ENCODE results near the gene MISP3.

MISP3 gene

GRCh38 chr19:14080887-14081796 lies 8.6 kb downstream of the MISP3 start:
- peak; percentile 97 for DNase-seq (ENCODE audit: low read depth)

- DNase-seq (ENCODE audit: low read depth): no peak
Observed at GRCh38 chr19:14081797-14082674, 9.4 kb downstream of the MISP3 start.

GRCh38 chr19:14082675-14082960 lies 10.0 kb downstream of the MISP3 start:
- DNase-seq (ENCODE audit: low read depth): no peak

- no peak for DNase-seq (ENCODE audit: low read depth)
Observed at GRCh38 chr19:14085309-14085995, 12.9 kb downstream of the MISP3 start, which contains the start of gene C19orf67. TSS of gene C19orf67 (minus strand) at chr19:14085783. CDS start at chr19:14085627, 156 bp downstream.

- no peak for DNase-seq (ENCODE audit: low read depth)
Observed at GRCh38 chr19:14086098-14086497, 13.5 kb downstream of the MISP3 start.

DNA sequence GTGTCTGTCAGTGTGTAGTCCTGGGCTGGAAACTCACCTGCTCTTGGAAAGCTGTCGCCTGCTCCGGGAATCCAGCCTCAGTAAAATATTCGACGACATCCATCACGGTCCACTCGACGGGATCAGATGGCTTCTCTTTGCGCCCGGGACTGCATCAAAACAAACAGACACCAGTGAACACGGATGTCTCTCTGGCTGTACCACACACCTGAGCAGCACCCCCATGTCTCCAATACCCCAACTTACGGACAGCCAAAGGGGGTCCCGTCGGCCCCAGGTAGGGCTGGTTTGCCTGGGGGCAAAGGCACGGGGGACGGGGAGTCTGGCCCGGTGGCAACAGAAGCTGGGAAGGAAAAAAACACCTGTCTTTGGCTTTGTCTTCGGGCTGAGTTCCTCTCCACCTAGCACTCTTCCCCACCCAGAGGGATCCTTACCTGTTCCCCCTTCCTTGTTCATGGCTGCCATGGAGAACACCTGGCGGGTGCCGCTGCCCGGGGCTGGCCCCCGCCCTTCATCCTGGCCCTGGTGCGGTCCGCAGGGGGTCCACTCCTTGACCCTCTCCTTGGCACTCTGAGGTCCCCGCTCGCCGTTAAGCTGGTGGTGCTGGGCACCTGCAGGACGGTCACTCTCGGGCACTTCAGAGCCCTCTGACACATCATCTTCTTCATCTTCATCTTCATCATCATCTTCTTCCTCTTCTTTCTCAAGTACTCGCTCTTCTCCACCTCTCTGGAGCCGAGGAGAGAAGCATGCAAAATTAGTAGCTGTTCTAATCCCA lies 16.2 kb downstream of the MISP3 start:
- no peak for DNase-seq (ENCODE audit: low read depth)

- DNase-seq (ENCODE audit: low read depth): no peak
Observed at GRCh38 chr19:14089412-14089661, 16.8 kb downstream of the MISP3 start.

GRCh38 chr19:14089662-14090508 lies 17.3 kb downstream of the MISP3 start:
- peak; percentile 52 for DNase-seq (ENCODE audit: low read depth)

- DNase-seq (ENCODE audit: low read depth): peak; percentile 77
Observed at GRCh38 chr19:14090509-14091080, 18.0 kb downstream of the MISP3 start, which contains the start of gene SAMD1. TSS of gene SAMD1 (minus strand) at chr19:14090751.

DNA sequence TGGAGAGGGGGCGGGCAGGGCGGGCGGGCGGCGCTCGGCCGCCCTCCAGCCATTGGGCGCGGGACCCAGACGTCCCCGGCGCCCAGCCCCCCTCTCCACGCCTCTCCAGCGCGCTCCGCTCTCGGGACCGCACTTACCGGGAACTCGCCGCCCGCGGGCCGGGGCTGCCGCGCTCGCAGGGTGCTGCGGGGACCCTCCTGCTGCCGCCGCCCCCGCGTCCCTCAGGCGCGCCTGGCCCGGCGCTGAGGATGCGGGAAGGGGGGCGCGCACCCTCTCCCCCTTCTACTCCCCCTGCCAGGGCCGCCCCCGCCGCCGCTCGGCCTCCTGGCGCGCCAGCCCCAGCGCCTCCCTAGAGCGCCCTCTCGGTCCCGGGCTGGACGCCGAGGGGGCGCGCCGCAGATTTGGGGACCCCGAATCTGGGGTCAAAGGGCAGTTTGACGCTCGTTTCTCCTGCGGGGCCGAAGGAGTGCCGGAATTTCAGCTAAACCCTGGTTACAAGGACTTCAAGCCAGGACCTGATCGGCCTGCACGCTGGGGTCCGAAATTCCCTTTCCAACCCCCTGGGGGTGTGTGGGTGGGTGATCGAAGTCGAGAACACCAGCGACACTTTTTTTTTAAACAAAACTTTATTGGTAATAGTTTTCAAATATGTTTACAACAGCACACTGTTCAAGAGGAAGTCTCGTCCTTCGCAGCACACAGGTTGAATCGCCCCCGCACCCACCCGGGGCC lies 18.7 kb downstream of the MISP3 start:
- peak; percentile 72 for DNase-seq (ENCODE audit: low read depth)

- DNase-seq (ENCODE audit: low read depth): no peak
Observed at GRCh38 chr19:14091813-14092462, 19.4 kb downstream of the MISP3 start.

- DNase-seq (ENCODE audit: low read depth): no peak
Observed at GRCh38 chr19:14093117-14093823, 20.7 kb downstream of the MISP3 start.

DNA sequence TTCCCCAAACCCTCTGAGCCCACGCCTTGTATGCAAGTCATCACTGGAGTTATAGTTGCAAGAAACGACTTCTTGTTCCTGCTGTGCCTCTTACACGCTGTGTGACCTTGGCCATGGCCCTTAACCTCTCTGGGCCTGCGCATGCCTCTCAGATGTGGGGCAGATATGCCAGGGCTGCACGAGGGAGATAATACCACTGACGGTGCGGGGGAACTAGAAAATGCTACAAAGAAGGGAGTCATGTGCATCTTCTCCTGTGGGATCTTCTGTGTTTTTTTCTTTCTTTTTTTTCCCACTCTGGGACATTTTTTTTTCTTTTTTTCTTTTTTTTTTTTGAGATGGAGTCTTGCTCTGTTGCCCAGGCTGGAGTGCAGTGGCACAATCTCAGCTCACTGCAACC lies 22.3 kb downstream of the MISP3 start:
- no peak for DNase-seq (ENCODE audit: low read depth)

GRCh38 chr19:14096272-14096992 lies 23.8 kb downstream of the MISP3 start:
- DNase-seq (ENCODE audit: low read depth): no peak

DNA sequence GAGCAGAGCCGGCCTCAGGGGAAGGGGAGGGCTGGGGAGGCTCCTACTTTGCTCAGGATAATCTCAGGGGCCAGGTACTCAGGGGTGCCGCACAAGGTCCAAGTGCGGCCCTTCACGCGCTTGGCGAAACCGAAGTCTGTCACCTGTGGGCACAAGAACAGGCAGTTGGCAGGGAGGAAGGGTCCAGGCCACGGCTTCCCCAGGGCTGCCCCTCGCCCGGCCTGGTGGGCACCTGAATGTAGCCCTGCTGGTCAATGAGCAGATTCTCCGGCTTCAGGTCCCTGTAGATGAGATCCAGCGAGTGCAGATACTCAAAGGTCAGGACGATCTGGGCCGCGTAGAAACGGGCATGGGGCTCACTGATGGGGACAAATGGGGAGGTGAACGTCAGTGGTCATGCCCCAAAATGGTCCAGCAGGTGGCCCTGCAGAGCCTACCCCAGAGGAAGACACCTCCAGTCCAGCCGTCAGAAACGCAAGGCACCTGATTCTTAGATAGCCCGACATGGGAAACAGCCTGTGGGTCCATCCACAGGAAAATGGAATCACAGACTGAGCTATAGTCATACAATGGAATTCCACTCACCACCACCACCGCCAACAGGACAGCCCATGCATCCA lies 25.1 kb downstream of the MISP3 start:
- no peak for DNase-seq (ENCODE audit: low read depth)

- DNase-seq (ENCODE audit: low read depth): no peak
Observed at GRCh38 chr19:14101003-14101545, 28.5 kb downstream of the MISP3 start.

DNA sequence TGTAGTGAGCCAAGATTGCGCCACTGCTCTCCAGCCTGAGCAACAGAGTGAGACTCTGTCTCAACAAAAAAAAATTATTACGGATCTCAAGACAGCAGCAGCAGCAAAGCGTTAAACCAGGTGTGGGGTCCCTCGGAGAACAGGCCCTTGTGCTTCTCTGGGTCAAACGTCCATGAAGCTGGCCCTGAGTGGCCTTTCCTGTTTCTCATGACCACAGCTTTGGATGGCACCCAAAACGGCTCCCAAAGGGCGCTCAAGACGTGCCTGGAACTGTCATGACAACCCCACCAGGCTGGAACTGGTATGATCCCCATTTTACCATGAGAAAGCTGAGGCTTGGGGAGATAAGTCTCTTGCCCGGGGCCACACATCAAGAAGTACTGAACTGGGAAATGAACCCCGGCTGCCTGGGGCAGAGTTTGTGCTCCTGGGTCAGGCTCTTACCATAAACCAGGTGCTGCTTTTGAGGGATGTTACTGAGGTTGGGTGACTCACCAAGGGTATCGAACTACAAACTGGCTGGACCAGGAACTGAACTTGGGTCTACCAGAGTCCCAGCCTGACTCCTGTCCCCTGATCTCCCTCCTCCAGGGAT lies 29.6 kb downstream of the MISP3 start:
- no peak for DNase-seq (ENCODE audit: low read depth)

Measured in activated T-cell treated with anti-CD3 and anti-CD28 coated beads for 48 hours (primary cell).